Astrocyte (in vitro differentiated cells and primary cell): ENCODE data around the gene ANKRD45.

ENCODE experiments used
- EZH2 ChIP-seq: IDR thresholded peaks from 2 replicates; pipeline ENCODE4 v1.6.1; 2012; ENCODE audit warnings: mild to moderate bottlenecking, low read length, inconsistent platforms; ENCODE audit not compliant: insufficient read depth
- TF ChIP-seq, protein P1 (sequence below): IDR thresholded peaks from 2 replicates; pipeline ENCODE4 v1.5.1; 2011; ENCODE audit warnings: low read depth, mild to moderate bottlenecking, inconsistent platforms, low read length, moderate library complexity; ENCODE audit not compliant: insufficient read depth

DNA sequence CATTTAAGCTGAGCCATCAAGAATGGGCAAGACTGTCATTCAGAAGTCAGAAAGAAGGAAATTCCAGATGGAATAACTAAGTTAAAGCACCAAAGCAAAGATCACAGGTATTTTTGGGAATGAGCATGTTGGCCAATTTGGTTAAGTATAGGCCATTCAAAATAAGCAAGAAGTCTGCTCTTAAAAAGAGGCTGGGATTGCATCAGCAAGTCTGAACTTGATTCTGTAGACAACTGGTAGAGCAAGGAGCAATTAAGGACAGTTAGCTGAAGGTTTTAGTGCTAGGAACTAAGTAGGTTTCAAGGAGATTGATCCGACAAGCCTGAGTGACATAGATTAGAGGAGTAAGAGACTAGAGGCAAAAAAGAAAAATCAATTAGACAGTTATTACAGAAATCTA lies 8.4 kb downstream of the ANKRD45 start:
- TF ChIP-seq, protein P1, sequence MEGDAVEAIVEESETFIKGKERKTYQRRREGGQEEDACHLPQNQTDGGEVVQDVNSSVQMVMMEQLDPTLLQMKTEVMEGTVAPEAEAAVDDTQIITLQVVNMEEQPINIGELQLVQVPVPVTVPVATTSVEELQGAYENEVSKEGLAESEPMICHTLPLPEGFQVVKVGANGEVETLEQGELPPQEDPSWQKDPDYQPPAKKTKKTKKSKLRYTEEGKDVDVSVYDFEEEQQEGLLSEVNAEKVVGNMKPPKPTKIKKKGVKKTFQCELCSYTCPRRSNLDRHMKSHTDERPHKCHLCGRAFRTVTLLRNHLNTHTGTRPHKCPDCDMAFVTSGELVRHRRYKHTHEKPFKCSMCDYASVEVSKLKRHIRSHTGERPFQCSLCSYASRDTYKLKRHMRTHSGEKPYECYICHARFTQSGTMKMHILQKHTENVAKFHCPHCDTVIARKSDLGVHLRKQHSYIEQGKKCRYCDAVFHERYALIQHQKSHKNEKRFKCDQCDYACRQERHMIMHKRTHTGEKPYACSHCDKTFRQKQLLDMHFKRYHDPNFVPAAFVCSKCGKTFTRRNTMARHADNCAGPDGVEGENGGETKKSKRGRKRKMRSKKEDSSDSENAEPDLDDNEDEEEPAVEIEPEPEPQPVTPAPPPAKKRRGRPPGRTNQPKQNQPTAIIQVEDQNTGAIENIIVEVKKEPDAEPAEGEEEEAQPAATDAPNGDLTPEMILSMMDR = no peak
- TF ChIP-seq EZH2 = no peak
